ENCODE data around the gene VILL. TPM values are rescaled to one million over a fixed set of nuclear protein-coding genes. Genes with fewer than 3 reads are reported as not detected.
"Not testable (repeated sequence)": the region's sequence is repeated elsewhere in the genome, so short reads cannot be mapped to it uniquely, and the experiment has no call there.

Gene VILL
- total and polyA plus RNA-seq, 10 of the 15 experiments (the other 5 are each of a cell fraction or from before 2014, with no cell fraction given) = 0.15 to 5.4 (median 2.1) TPM; not detected in 1

DNA sequence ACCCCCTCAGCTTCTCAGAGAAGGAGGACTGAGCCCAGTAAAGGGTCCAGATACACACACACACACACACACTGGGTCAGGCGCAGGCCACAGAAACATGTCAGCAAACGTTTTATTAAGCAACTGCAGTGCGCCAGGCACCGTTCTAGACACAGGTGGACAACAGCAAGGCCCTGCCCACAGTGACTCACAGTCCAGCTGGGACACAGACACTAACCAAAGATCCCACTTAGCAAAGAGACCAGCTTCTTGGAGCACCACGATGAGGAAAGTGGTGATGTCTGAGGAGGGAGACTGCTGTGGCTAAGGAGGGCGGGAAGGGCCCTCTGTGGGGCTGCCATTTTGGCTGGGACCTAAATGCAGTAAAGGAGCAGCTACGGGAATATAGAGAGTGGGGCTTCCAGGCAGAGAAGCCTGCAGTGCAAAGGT lies 2.8 kb upstream of the VILL start (continued):
- TF ChIP-seq DPF2 (IDR thresholded peaks at IDR 0.05) (no peak), PML (IDR thresholded peaks at IDR 0.05; ENCODE audit: low read length) (no peak), SPI1 (IDR thresholded peaks at IDR 0.05; ENCODE audit: borderline replicate concordance, insufficient read depth, low read depth, low read length) (no peak), BRCA1 (IDR thresholded peaks at IDR 0.05; ENCODE audit: low read depth, low read length) (no peak), NR2C1 (IDR thresholded peaks at IDR 0.05) (no peak)

DNA sequence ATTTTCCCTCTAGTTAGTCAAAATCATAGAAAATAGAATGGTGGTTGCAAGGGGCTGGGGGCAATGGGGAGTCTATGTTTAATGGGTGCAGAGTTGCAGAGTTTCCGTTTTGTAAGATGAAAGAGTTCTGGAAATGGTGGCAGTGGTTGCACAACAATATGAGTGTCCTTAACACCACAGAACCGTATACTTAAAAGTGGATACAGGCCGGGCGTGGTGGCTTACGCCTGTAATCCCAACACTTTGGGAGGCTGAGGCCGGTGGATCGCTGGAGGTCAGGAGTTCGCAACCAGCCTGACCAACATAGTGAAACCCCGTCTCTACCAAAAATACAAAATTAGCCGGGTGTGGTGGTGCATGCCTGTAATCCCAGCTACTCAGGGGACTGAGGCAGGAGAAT lies 2.2 kb upstream of the VILL start:
- H3K27ac ChIP-seq (ENCODE audit: control insufficient read depth, insufficient read depth); RAD21 ChIA-PET (ENCODE audit: unreplicated experiment); H2AFZ ChIP-seq (ENCODE audit: control insufficient read depth, low read depth, low read length); intact Hi-C loops (cut with micrococcal nuclease; ENCODE audit: unreplicated experiment); SMC1A ChIA-PET (ENCODE audit: uncharacterized antibody, unreplicated experiment); H3K4me2 ChIP-seq (ENCODE audit: control insufficient read depth, insufficient read depth); DNase-seq (ENCODE audit: low read depth, low spot score); in situ Hi-C loops (cut with MboI); H4K20me1 ChIP-seq (ENCODE audit: control insufficient read depth, insufficient read depth); H3K9me3 ChIP-seq (replicated peaks; ENCODE audit: control insufficient read depth, insufficient read depth, low read length); ATAC-seq; H3K79me2 ChIP-seq (ENCODE audit: control insufficient read depth, insufficient read depth, low read length); H3K27me3 ChIP-seq (replicated peaks in 1 of 2; ENCODE audit: control insufficient read depth in 2 of 2, insufficient read depth in 2 of 2, low read length in 1 of 2); FAIRE-seq; H3K4me1 ChIP-seq (ENCODE audit: control insufficient read depth, insufficient read depth, low read length); H3K36me3 ChIP-seq (ENCODE audit: control insufficient read depth in 2 of 2, insufficient read depth in 2 of 2, low read length in 1 of 2); BruUV-seq (replicated peaks); POLR2A ChIA-PET; H3K9ac ChIP-seq (ENCODE audit: control insufficient read depth, insufficient read depth, low read length); H3K4me3 ChIP-seq: not testable (repeated sequence)
- WGBS (ENCODE audit: insufficient coverage, insufficient replicate concordance, low lambda C conversion rate, missing lambda C conversion rate) = 76% methylated on average over 10 of the region's 10 CpGs
- CTCF ChIA-PET = interaction anchor here (1.0 to 1.1 kb wide), 2 partner anchors 9 to 21 kb away, joined by 4 read pairs; no protein-coding TSS in a partner anchor

DNA sequence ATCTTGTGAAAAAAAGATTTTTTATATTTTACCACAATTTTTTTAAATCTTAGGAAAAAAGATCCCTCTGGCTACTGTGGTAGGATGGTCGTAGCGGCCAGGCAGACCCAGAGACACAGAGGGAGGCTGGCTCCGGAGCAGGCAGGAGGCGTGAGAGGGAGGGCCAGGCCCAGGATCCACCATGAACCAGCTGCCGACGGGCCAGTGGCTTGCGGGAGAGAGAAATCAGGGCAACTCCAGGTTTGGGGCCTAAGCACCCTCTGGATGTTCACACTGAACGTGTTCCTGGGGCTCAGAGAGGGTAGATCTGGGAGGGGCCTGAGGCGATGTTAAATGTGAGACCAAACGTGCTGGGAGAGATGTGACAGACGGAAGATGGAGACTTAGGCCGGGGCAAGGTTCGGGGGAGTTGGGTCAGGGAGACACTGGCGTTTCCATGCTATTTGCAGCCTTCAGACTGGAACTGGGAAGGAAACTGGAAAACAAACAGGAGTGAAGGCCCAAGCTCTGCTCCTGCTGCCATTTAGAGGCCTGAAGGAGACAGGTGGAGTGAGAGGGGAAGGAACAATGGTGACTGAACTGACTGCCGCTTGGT lies 1.6 kb upstream of the VILL start:
- Histone ChIP-seq H4K20me1 (ENCODE audit: control insufficient read depth, insufficient read depth) (no peaks in the 10 kb centered on the region), H2AFZ (ENCODE audit: control insufficient read depth, low read depth, low read length) (no peak overlapping the region), H3K4me1 (ENCODE audit: control insufficient read depth, insufficient read depth, low read length) (no peaks in the 10 kb centered on the region), H3K9ac (ENCODE audit: control insufficient read depth, insufficient read depth, low read length) (no peak overlapping the region), H3K4me2 (ENCODE audit: control insufficient read depth, insufficient read depth) (no peak overlapping the region), H3K79me2 (ENCODE audit: control insufficient read depth, insufficient read depth, low read length) (no peaks in the 10 kb centered on the region), H3K27ac (ENCODE audit: control insufficient read depth, insufficient read depth) (no peak overlapping the region), H3K9me3 (replicated peaks; ENCODE audit: control insufficient read depth, insufficient read depth, low read length) (no peaks in the 10 kb centered on the region), H3K4me3 (no peak overlapping the region), H3K36me3 (ENCODE audit: control insufficient read depth in 2 of 2, insufficient read depth in 2 of 2, low read length in 1 of 2) (no peaks in the 10 kb centered on the region), H3K27me3 (replicated peaks in 1 of 2; ENCODE audit: control insufficient read depth in 2 of 2, insufficient read depth in 2 of 2, low read length in 1 of 2) (no peaks in the 10 kb centered on the region)
- intact Hi-C loops (cut with micrococcal nuclease; ENCODE audit: unreplicated experiment) = no loop called here
- SMC1A ChIA-PET (ENCODE audit: uncharacterized antibody, unreplicated experiment) = no interaction called here
- POLR2A ChIA-PET = no interaction called here
- CTCF ChIA-PET = interaction anchor here (0.7 kb wide), 1 partner anchor 9 kb away, joined by 3 read pairs; no protein-coding TSS in a partner anchor
- in situ Hi-C loops (cut with MboI) = no loop called here
- TF ChIP-seq MEF2B (IDR thresholded peaks at IDR 0.05; ENCODE audit: partially characterized antibody, poor library complexity, severe bottlenecking) (no peak), RUNX3 (IDR thresholded peaks at IDR 0.05; ENCODE audit: low read length) (no peak), HDAC6 (IDR thresholded peaks at IDR 0.05; ENCODE audit: unreplicated experiment) (no peak), PML (IDR thresholded peaks at IDR 0.05; ENCODE audit: low read length) (no peak), CBFB (IDR thresholded peaks at IDR 0.05; ENCODE audit: low read depth) (no peak), JUNB (IDR thresholded peaks at IDR 0.05) (no peak)
- TF ChIP-seq, protein P1, sequence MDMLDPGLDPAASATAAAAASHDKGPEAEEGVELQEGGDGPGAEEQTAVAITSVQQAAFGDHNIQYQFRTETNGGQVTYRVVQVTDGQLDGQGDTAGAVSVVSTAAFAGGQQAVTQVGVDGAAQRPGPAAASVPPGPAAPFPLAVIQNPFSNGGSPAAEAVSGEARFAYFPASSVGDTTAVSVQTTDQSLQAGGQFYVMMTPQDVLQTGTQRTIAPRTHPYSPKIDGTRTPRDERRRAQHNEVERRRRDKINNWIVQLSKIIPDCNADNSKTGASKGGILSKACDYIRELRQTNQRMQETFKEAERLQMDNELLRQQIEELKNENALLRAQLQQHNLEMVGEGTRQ (IDR thresholded peaks at IDR 0.05; ENCODE audit: borderline replicate concordance, low read depth, low read length) = no peak
- TF ChIP-seq, protein P2, sequence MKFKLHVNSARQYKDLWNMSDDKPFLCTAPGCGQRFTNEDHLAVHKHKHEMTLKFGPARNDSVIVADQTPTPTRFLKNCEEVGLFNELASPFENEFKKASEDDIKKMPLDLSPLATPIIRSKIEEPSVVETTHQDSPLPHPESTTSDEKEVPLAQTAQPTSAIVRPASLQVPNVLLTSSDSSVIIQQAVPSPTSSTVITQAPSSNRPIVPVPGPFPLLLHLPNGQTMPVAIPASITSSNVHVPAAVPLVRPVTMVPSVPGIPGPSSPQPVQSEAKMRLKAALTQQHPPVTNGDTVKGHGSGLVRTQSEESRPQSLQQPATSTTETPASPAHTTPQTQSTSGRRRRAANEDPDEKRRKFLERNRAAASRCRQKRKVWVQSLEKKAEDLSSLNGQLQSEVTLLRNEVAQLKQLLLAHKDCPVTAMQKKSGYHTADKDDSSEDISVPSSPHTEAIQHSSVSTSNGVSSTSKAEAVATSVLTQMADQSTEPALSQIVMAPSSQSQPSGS (IDR thresholded peaks at IDR 0.05; ENCODE audit: low read length) = no peak
- RAD21 ChIA-PET (ENCODE audit: unreplicated experiment) = no interaction called here
- ATAC-seq = no peak
- no peak for DNase-seq (ENCODE audit: low read depth, low spot score)
- WGBS (ENCODE audit: insufficient coverage, insufficient replicate concordance, low lambda C conversion rate, missing lambda C conversion rate) = 54% methylated on average over 15 of the region's 15 CpGs
- FAIRE-seq = no peak
- no TSS peak for BruUV-seq (replicated peaks)
